ENCODE results near the gene THTPA.
A peak's percentile ranks its signal among the peaks of the same experiment; 100 is the strongest.

Gene THTPA

GRCh38 chr14:23556700-23557440 lies 799 bp downstream of the THTPA start:
- DNase-seq: no peak

GRCh38 chr14:23557521-23557920 lies 1.4 kb downstream of the THTPA start:
- DNase-seq: no peak

- DNase-seq: no peak
These were observed 1.9 kb downstream of the THTPA start for GRCh38 chr14:23557946-23558345.

- DNase-seq: no peak
These were observed 2.4 kb downstream of the THTPA start for GRCh38 chr14:23558346-23559009.

- DNase-seq: peak; percentile 89
These were observed 3.2 kb downstream of the THTPA start for GRCh38 chr14:23559010-23559925.

GRCh38 chr14:23559926-23560520 lies 4.0 kb downstream of the THTPA start:
- no peak for DNase-seq

GRCh38 chr14:23561259-23561658 lies 5.2 kb downstream of the THTPA start:
- DNase-seq: no peak

- no peak for DNase-seq
These were observed 6.1 kb downstream of the THTPA start for GRCh38 chr14:23561873-23562821.

- peak; percentile 85 for DNase-seq
These were observed 6.9 kb downstream of the THTPA start for GRCh38 chr14:23562822-23563472.

GRCh38 chr14:23563473-23564180 lies 7.6 kb downstream of the THTPA start:
- no peak for DNase-seq

- no peak for DNase-seq
These were observed 8.2 kb downstream of the THTPA start for GRCh38 chr14:23564181-23564812.

- DNase-seq: no peak
These were observed 8.8 kb downstream of the THTPA start for GRCh38 chr14:23564876-23565275.

GRCh38 chr14:23565626-23566025 lies 9.6 kb downstream of the THTPA start:
- no peak for DNase-seq

- DNase-seq: no peak
These were observed 10.2 kb downstream of the THTPA start for GRCh38 chr14:23566112-23566777.

GRCh38 chr14:23566778-23567185 lies 10.7 kb downstream of the THTPA start:
- DNase-seq: no peak

- peak; percentile 95 for DNase-seq
These were observed 11.3 kb downstream of the THTPA start, which contains the start of gene AP1G2 for GRCh38 chr14:23567186-23568020. Gene AP1G2 (minus strand): TSS chr14:23567791. CDS start chr14:23567314, 477 bp downstream.

- peak; percentile 54 for DNase-seq
These were observed 12.0 kb downstream of the THTPA start for GRCh38 chr14:23568021-23568599.

Data from activated effector memory CD4-positive, alpha-beta T cell treated with anti-CD3 and anti-CD28 coated beads, Interleukin-2, amount 50 U/mL, for 16 hours (primary cell).